Activated CD8-positive, alpha-beta memory T cell treated with anti-CD3 and anti-CD28 coated beads, Interleukin-2, amount 50 U/mL, for 48 hours (primary cell): ENCODE results near the gene PPIL4.
A peak's percentile ranks its signal among the peaks of the same experiment; 100 is the strongest.

Experiments used
- DNase-seq: peaks from one replicate; pipeline ENCODE4 v3.0.0-alpha.2; 2020

PPIL4 gene

GRCh38 chr6:149545754-149546471 is at the start of gene PPIL4:
TSS of gene PPIL4 (minus strand) at chr6:149546043. CDS start at chr6:149546005, 38 bp downstream.
- peak; percentile 99 for DNase-seq

GRCh38 chr6:149593408-149593807 is 47.6 kb upstream of the PPIL4 start:
- DNase-seq, result no peak

- no peak for DNase-seq
These were observed 47.1 kb upstream of the PPIL4 start for GRCh38 chr6:149592983-149593382.

GRCh38 chr6:149586149-149586548 is 40.3 kb upstream of the PPIL4 start:
- no peak for DNase-seq

- no peak for DNase-seq
These were observed 35.5 kb upstream of the PPIL4 start for GRCh38 chr6:149581349-149581748.

- DNase-seq, result no peak
These were observed 35.0 kb upstream of the PPIL4 start for GRCh38 chr6:149580880-149581279.

GRCh38 chr6:149567945-149568585 is 22.2 kb upstream of the PPIL4 start:
- no peak for DNase-seq

- DNase-seq, result no peak
These were observed 21.3 kb upstream of the PPIL4 start for GRCh38 chr6:149567194-149567586.

GRCh38 chr6:149566410-149567193 is 20.8 kb upstream of the PPIL4 start:
- peak; percentile 76 for DNase-seq

- peak; percentile 98 for DNase-seq
These were observed 19.9 kb upstream of the PPIL4 start, which contains the start of gene GINM1 for GRCh38 chr6:149565527-149566409. TSS of gene GINM1 (plus strand) at chr6:149566375. CDS start at chr6:149566415, 40 bp downstream.

GRCh38 chr6:149563928-149564325 is 18.1 kb upstream of the PPIL4 start:
- DNase-seq, result no peak

GRCh38 chr6:149563203-149563927 is 17.5 kb upstream of the PPIL4 start:
- DNase-seq, result no peak

GRCh38 chr6:149560736-149561135 is 14.9 kb upstream of the PPIL4 start:
- no peak for DNase-seq

- DNase-seq, result no peak
These were observed 13.5 kb upstream of the PPIL4 start for GRCh38 chr6:149559389-149559788.

- no peak for DNase-seq
These were observed 12.2 kb upstream of the PPIL4 start for GRCh38 chr6:149558029-149558428.

GRCh38 chr6:149551920-149552319 is 6.1 kb upstream of the PPIL4 start:
- no peak for DNase-seq

GRCh38 chr6:149545258-149545753 is 537 bp downstream of the PPIL4 start:
- peak; percentile 70 for DNase-seq

- DNase-seq, result no peak
These were observed 1.1 kb downstream of the PPIL4 start for GRCh38 chr6:149544646-149545257.

- no peak for DNase-seq
These were observed 4.7 kb downstream of the PPIL4 start for GRCh38 chr6:149541139-149541538.

- DNase-seq, result no peak
These were observed 11.1 kb downstream of the PPIL4 start for GRCh38 chr6:149534742-149535141.

GRCh38 chr6:149529650-149530049 is 16.2 kb downstream of the PPIL4 start:
- DNase-seq, result no peak
